Hepatocyte (in vitro differentiated cells): ENCODE measurements around the gene RSPH1.

Experiments used
- EZH2 ChIP-seq: fragments of 200-600 bp; sonication (generic); IDR thresholded peaks from 2 replicates; pipeline ENCODE4 v1.6.1; 2016; ENCODE audit warnings: antibody characterized with exemption, mild to moderate bottlenecking, borderline replicate concordance
- TF ChIP-seq, protein P1 (sequence below): fragments of 200-600 bp; sonication (generic); IDR thresholded peaks from 2 replicates; pipeline ENCODE4 v1.5.1; 2016; ENCODE audit warnings: antibody characterized with exemption, mild to moderate bottlenecking; ENCODE audit not compliant: poor library complexity

DNA sequence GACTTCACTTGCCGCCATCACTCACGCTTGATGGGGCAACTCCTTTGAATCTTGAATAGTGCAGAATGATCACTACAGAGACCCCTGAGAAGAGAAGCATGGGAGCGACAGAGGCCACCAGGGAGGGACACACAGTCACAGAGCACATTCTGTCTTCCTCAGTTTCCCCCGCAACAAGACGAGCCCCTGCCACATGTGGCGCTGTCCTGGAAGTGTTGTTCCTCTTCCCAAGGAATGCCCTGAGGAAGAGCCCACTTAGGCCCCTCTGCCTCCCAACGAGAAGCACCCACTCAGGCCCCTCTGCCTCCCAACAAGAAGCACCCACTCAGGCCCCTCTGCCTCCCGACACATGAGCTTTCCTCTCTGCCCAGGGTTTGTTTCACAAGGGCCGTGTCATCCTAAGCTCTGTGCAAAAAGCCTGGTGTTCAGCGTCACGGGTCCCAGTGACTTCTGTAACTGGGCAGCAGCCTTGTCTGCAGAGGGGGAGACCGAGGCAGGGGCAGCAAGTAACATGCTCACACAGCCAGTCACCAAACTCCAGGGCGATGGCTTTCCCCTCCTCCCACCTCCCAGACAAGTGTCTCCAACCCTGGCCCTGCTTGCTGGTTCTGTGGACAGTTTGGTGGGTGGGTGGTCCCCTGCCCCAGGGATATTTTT lies 37.4 kb upstream of the RSPH1 start:
- TF ChIP-seq, protein P1, sequence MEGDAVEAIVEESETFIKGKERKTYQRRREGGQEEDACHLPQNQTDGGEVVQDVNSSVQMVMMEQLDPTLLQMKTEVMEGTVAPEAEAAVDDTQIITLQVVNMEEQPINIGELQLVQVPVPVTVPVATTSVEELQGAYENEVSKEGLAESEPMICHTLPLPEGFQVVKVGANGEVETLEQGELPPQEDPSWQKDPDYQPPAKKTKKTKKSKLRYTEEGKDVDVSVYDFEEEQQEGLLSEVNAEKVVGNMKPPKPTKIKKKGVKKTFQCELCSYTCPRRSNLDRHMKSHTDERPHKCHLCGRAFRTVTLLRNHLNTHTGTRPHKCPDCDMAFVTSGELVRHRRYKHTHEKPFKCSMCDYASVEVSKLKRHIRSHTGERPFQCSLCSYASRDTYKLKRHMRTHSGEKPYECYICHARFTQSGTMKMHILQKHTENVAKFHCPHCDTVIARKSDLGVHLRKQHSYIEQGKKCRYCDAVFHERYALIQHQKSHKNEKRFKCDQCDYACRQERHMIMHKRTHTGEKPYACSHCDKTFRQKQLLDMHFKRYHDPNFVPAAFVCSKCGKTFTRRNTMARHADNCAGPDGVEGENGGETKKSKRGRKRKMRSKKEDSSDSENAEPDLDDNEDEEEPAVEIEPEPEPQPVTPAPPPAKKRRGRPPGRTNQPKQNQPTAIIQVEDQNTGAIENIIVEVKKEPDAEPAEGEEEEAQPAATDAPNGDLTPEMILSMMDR, result no peak
- TF ChIP-seq EZH2, result no peak
